IMR-90 (cell line): ENCODE data around the gene ZP3. TPM values are rescaled to one million over a fixed set of nuclear protein-coding genes. Genes with fewer than 3 reads are reported as not detected.
"Not testable (repeated sequence)": the region's sequence is repeated elsewhere in the genome, so short reads cannot be mapped to it uniquely, and the experiment has no call there.

Source experiments
- ATAC-seq: fragments of 200-7000 bp; cut with Tn5 transposase; 2 replicates; pipeline ENCODE4 v1.9.1; 2020; ENCODE audit warnings: low read depth, mild to moderate bottlenecking, moderate library complexity
- BruUV-seq: library from RNA; stranded (reverse); fragments of 400-500 nt; replicated peaks from 2 replicates; lab custom pipeline; 2021; lab: Mats Ljungman, UMichigan
- CTCF ChIA-PET: fragments of 300-600 bp; formaldehyde crosslinking; extraction: SDS; loops from one replicate; lab custom pipeline; 2021; ENCODE audit warnings: antibody characterized with exemption; lab: Yijun Ruan, JAX
- POLR2A ChIA-PET: fragments of 300-600 bp; sonication (Branson Sonifier 250); formaldehyde crosslinking; loops from one replicate; lab custom pipeline; 2022; ENCODE audit warnings: antibody characterized with exemption; ENCODE audit not compliant: unreplicated experiment; lab: Charles Lee
- DNase-seq: peaks from one replicate; pipeline ENCODE4 v3.0.0; 2013
- H2AFZ ChIP-seq: replicated peaks from 2 replicates; pipeline ENCODE3; 2013; ENCODE audit warnings: low read length, mild to moderate bottlenecking; ENCODE audit not compliant: poor library complexity
- H2AK5ac ChIP-seq: 2 replicates; pipeline ENCODE4 v1.6.1; 2013; ENCODE audit warnings: low read depth, low read length, inconsistent platforms
- H2AK9ac ChIP-seq: replicated peaks from 2 replicates; pipeline ENCODE3; 2013; ENCODE audit warnings: mild to moderate bottlenecking, low read depth, low read length, moderate library complexity; ENCODE audit not compliant: poor library complexity
- H2BK120ac ChIP-seq: 2 replicates; pipeline ENCODE4 v1.6.1; 2013; ENCODE audit warnings: low read depth, low read length, inconsistent platforms
- H2BK15ac ChIP-seq: 3 replicates; pipeline ENCODE4 v1.6.1; 2013; ENCODE audit warnings: low read depth, low read length, inconsistent platforms
- H2BK20ac ChIP-seq: 2 replicates; pipeline ENCODE4 v1.6.1; 2013; ENCODE audit warnings: low read depth, mild to moderate bottlenecking, inconsistent platforms, low read length, moderate library complexity
- H2BK5ac ChIP-seq: 2 replicates; pipeline ENCODE4 v1.6.1; 2013; ENCODE audit warnings: mild to moderate bottlenecking, low read depth, low read length, inconsistent platforms; ENCODE audit not compliant: poor library complexity, severe bottlenecking
- H3K14ac ChIP-seq: replicated peaks from 2 replicates; pipeline ENCODE4 v1.6.1; 2013; ENCODE audit warnings: low read depth, low read length, inconsistent platforms
- H3K18ac ChIP-seq: 2 replicates; pipeline ENCODE4 v1.6.1; 2013; ENCODE audit warnings: low read depth, low read length, control low read depth
- H3K23ac ChIP-seq: 2 replicates; pipeline ENCODE4 v1.6.1; 2013; ENCODE audit warnings: low read depth, low read length, inconsistent platforms
- H3K27ac ChIP-seq: 2 replicates; pipeline ENCODE4 v1.5.1; 2013; ENCODE audit warnings: mild to moderate bottlenecking, control low read depth, low read length; ENCODE audit not compliant: insufficient read depth
- H3K27me3 ChIP-seq: 2 replicates; pipeline ENCODE4 v1.6.1; 2013; ENCODE audit warnings: low read length; ENCODE audit not compliant: control insufficient read depth, insufficient read depth
- H3K36me3 ChIP-seq: 2 replicates; pipeline ENCODE4 v1.6.1; 2013; ENCODE audit warnings: low read length, mixed read lengths; ENCODE audit not compliant: control insufficient read depth, insufficient read depth
- H3K4ac ChIP-seq: 2 replicates; pipeline ENCODE4 v1.6.1; 2013; ENCODE audit warnings: low read depth, low read length, inconsistent platforms
- H3K4me1 ChIP-seq: 2 replicates; pipeline ENCODE4 v1.6.1; 2013; ENCODE audit warnings: low read length, mixed read lengths; ENCODE audit not compliant: control insufficient read depth, insufficient read depth
- H3K4me2 ChIP-seq: 2 replicates; pipeline ENCODE4 v1.6.1; 2013; ENCODE audit warnings: low read depth, mild to moderate bottlenecking, control low read depth, low read length, moderate library complexity
- H3K4me3 ChIP-seq: 2 replicates; pipeline ENCODE4 v1.5.1; 2013; ENCODE audit warnings: low read depth, mild to moderate bottlenecking, control low read depth, low read length, moderate library complexity; ENCODE audit not compliant: insufficient read depth
- H3K56ac ChIP-seq: 2 replicates; pipeline ENCODE4 v1.6.1; 2013; ENCODE audit warnings: low read length, inconsistent platforms; ENCODE audit not compliant: insufficient read depth; ENCODE audit errors: extremely low read depth
- H3K79me1 ChIP-seq, 2 experiments: 2 replicates each; pipeline ENCODE4 v1.6.1; 2013; ENCODE audit warnings: low read length in 2 of 2, inconsistent platforms in 1 of 2, low read depth in 1 of 2
- H3K9ac ChIP-seq: 2 replicates; pipeline ENCODE4 v1.6.1; 2013; ENCODE audit warnings: low read depth, low read length, control low read depth
- H3K9me1 ChIP-seq: 2 replicates; pipeline ENCODE4 v1.6.1; 2013; ENCODE audit warnings: low read length, inconsistent platforms; ENCODE audit not compliant: insufficient read depth
- H3K9me3 ChIP-seq: 2 replicates; pipeline ENCODE4 v1.6.1; 2013; ENCODE audit warnings: low read length; ENCODE audit not compliant: control insufficient read depth, insufficient read depth
- H4K20me1 ChIP-seq: 2 replicates; pipeline ENCODE4 v1.6.1; 2013; ENCODE audit warnings: low read length, inconsistent platforms; ENCODE audit not compliant: insufficient read depth
- H4K5ac ChIP-seq: 2 replicates; pipeline ENCODE4 v1.6.1; 2013; ENCODE audit warnings: mild to moderate bottlenecking, low read depth, low read length, control low read depth
- H4K8ac ChIP-seq, 2 experiments: 2 replicates each; pipeline ENCODE4 v1.6.1; 2013; ENCODE audit warnings: low read depth in 2 of 2, low read length in 2 of 2, control low read depth in 1 of 2, inconsistent platforms in 1 of 2
- H4K91ac ChIP-seq: 2 replicates; pipeline ENCODE4 v1.6.1; 2013; ENCODE audit warnings: low read depth, low read length, inconsistent platforms; ENCODE audit not compliant: insufficient read depth
- WGBS, 2 experiments: methylation state at CpG; one replicate each; pipeline versions ENCODE4 v1.1.5 to v1.1.7; 2013; ENCODE audit warnings: missing lambda C conversion rate in 2 of 2; ENCODE audit not compliant: insufficient read length in 1 of 2; ENCODE audit errors: extremely low coverage in 2 of 2; 5-methylcytosine and 5-hydroxymethylcytosine counted together
- dilution Hi-C: fragments of 300-500 bp; cut with HindIII; formaldehyde crosslinking; loops from one replicate; pipeline ENCODE4 v1.14.3; 2018; ENCODE audit warnings: low sequenced_read_pairs; ENCODE audit not compliant: unreplicated experiment
- in situ Hi-C: fragments of 300-500 bp; cut with MboI; formaldehyde crosslinking; loops from 3 replicates; pipeline ENCODE4 v1.14.3; 2019; ENCODE audit warnings: low sequenced_read_pairs, inconsistent platforms, mixed read lengths
- intact Hi-C: fragments of 100-400 bp; cut with micrococcal nuclease; formaldehyde crosslinking; loops from 2 replicates; pipeline ENCODE4 v1.10.0; 2022
- polyA plus RNA-seq, 3 experiments: library from polyadenylated mRNA; depleted of rRNA; stranded (reverse); fragments of >200 nt; gene quantifications; 2 replicates each; pipeline ENCODE4 v1.2.3, GENCODE V29; 2012; ENCODE audit warnings: low replicate concordance in 1 of 3
- total RNA-seq: library from RNA; depleted of rRNA; stranded (reverse); fragments of >200 nt; gene quantifications from 2 replicates; pipeline ENCODE4 v1.2.3, GENCODE V29; 2012

ZP3 gene
- total and polyA plus RNA-seq, 2 of the 4 experiments (the other 2 are of a cell fraction) = 0.54 to 0.67 TPM

GRCh38 chr7:76464959-76465358 is 40.2 kb downstream of the ZP3 start:
- dilution Hi-C loops, H3K56ac ChIP-seq, H3K9me1 ChIP-seq, in situ Hi-C loops, H3K27ac ChIP-seq, H2AFZ ChIP-seq, H2BK120ac ChIP-seq, DNase-seq, H3K4ac ChIP-seq, H3K27me3 ChIP-seq, H3K36me3 ChIP-seq, H2AK5ac ChIP-seq, H3K23ac ChIP-seq, H3K79me1 ChIP-seq, H4K91ac ChIP-seq, H3K4me2 ChIP-seq, H3K18ac ChIP-seq, ATAC-seq, H3K14ac ChIP-seq, H2BK15ac ChIP-seq, intact Hi-C loops, H3K4me1 ChIP-seq, H4K20me1 ChIP-seq, H4K5ac ChIP-seq, H2AK9ac ChIP-seq, BruUV-seq, H4K8ac ChIP-seq, H3K9ac ChIP-seq, CTCF ChIA-PET, H2BK20ac ChIP-seq, H2BK5ac ChIP-seq, POLR2A ChIA-PET, H3K9me3 ChIP-seq, H3K4me3 ChIP-seq: not testable (repeated sequence)
- no CpG with 5 or more reads among the region's 5 CpGs for WGBS, 2 experiments

- H3K56ac ChIP-seq, H3K9ac ChIP-seq, H3K9me3 ChIP-seq, H2AK9ac ChIP-seq, DNase-seq, H3K27me3 ChIP-seq, intact Hi-C loops, H3K18ac ChIP-seq, dilution Hi-C loops, H3K14ac ChIP-seq, H3K36me3 ChIP-seq, H4K5ac ChIP-seq, H3K4me3 ChIP-seq, H2BK15ac ChIP-seq, in situ Hi-C loops, H2BK20ac ChIP-seq, H3K27ac ChIP-seq, BruUV-seq, H3K4me2 ChIP-seq, H3K23ac ChIP-seq, POLR2A ChIA-PET, H3K4me1 ChIP-seq, H2BK5ac ChIP-seq, H4K8ac ChIP-seq, H2BK120ac ChIP-seq, ATAC-seq, CTCF ChIA-PET, H4K20me1 ChIP-seq, H3K4ac ChIP-seq, H2AFZ ChIP-seq, H3K79me1 ChIP-seq, H4K91ac ChIP-seq, H3K9me1 ChIP-seq, H2AK5ac ChIP-seq: not testable (repeated sequence)
- WGBS, 2 experiments = no CpG with 5 or more reads among the region's 8 CpGs
These were observed 41.2 kb downstream of the ZP3 start for GRCh38 chr7:76465950-76466349.
